Trophoblast cell (in vitro differentiated cells and primary cell): ENCODE results near the gene LANCL2.

Experiments used
- DNase-seq, 2 donors: peaks; one replicate each; pipeline ENCODE4 v3.0.0-alpha.2; 2016
- H2AFZ ChIP-seq: 2 replicates; pipeline ENCODE4 v1.6.1; 2013; ENCODE audit warnings: low read length, moderate library complexity, mild to moderate bottlenecking; ENCODE audit not compliant: insufficient read depth, poor library complexity
- H2AK5ac ChIP-seq: 2 replicates; pipeline ENCODE4 v1.6.1; 2013; ENCODE audit warnings: mild to moderate bottlenecking, low read length
- H2BK120ac ChIP-seq: 2 replicates; pipeline ENCODE4 v1.6.1; 2013; ENCODE audit warnings: low read length, mild to moderate bottlenecking, moderate library complexity; ENCODE audit not compliant: insufficient read depth, poor library complexity
- H2BK12ac ChIP-seq: 2 replicates; pipeline ENCODE4 v1.6.1; 2013; ENCODE audit warnings: mild to moderate bottlenecking, low read length, moderate library complexity
- H2BK5ac ChIP-seq: 2 replicates; pipeline ENCODE4 v1.6.1; 2013; ENCODE audit warnings: low read length, low read depth, moderate library complexity, mild to moderate bottlenecking; ENCODE audit not compliant: poor library complexity
- H3K14ac ChIP-seq: 2 replicates; pipeline ENCODE4 v1.6.1; 2013; ENCODE audit warnings: mild to moderate bottlenecking, low read length
- H3K18ac ChIP-seq: 2 replicates; pipeline ENCODE4 v1.6.1; 2013; ENCODE audit warnings: mild to moderate bottlenecking, low read length
- H3K23ac ChIP-seq: 2 replicates; pipeline ENCODE4 v1.6.1; 2013; ENCODE audit warnings: low read length
- H3K27ac ChIP-seq: 2 replicates; pipeline ENCODE4 v1.5.1; 2013; ENCODE audit warnings: low read depth, mild to moderate bottlenecking, inconsistent platforms, low read length, moderate library complexity
- H3K27me3 ChIP-seq: 2 replicates; pipeline ENCODE4 v1.6.1; 2013; ENCODE audit warnings: inconsistent platforms, mild to moderate bottlenecking, low read length, moderate library complexity; ENCODE audit not compliant: insufficient read depth
- H3K36me3 ChIP-seq, 2 experiments: 1 replicate in 1 of 2; 2 replicates in 1 of 2; pipeline ENCODE4 v1.6.1; 2013; ENCODE audit warnings: low read length in 2 of 2, mild to moderate bottlenecking in 2 of 2, moderate library complexity in 1 of 2; ENCODE audit not compliant: insufficient read depth in 2 of 2, control insufficient read depth in 1 of 2
- H3K4ac ChIP-seq: 2 replicates; pipeline ENCODE4 v1.6.1; 2013; ENCODE audit warnings: low read depth, mild to moderate bottlenecking, low read length, moderate library complexity
- H3K4me1 ChIP-seq, 2 experiments: 1 replicate in 1 of 2; 2 replicates in 1 of 2; pipeline ENCODE4 v1.6.1; 2013; ENCODE audit warnings: low read length in 2 of 2, mild to moderate bottlenecking in 2 of 2, moderate library complexity in 1 of 2; ENCODE audit not compliant: insufficient read depth in 2 of 2, control insufficient read depth in 1 of 2
- H3K4me2 ChIP-seq: 2 replicates; pipeline ENCODE4 v1.6.1; 2013; ENCODE audit warnings: inconsistent platforms, mild to moderate bottlenecking, low read length, moderate library complexity
- H3K4me3 ChIP-seq: 2 replicates; pipeline ENCODE4 v1.5.1; 2013; ENCODE audit warnings: mild to moderate bottlenecking, low read depth, low read length, inconsistent platforms
- H3K79me1 ChIP-seq: one replicate; pipeline ENCODE4 v1.6.1; 2013; ENCODE audit warnings: low read length
- H3K79me2 ChIP-seq: 2 replicates; pipeline ENCODE4 v1.6.1; 2013; ENCODE audit warnings: low read length, mild to moderate bottlenecking; ENCODE audit not compliant: control insufficient read depth, insufficient read depth, poor library complexity
- H3K9ac ChIP-seq: 2 replicates; pipeline ENCODE4 v1.6.1; 2013; ENCODE audit warnings: mild to moderate bottlenecking, low read length
- H3K9me3 ChIP-seq: 2 replicates; pipeline ENCODE4 v1.6.1; 2013; ENCODE audit warnings: low read depth, mild to moderate bottlenecking, control low read depth, inconsistent platforms, low read length; ENCODE audit not compliant: insufficient read depth
- H4K12ac ChIP-seq: 2 replicates; pipeline ENCODE4 v1.6.1; 2013; ENCODE audit warnings: low read depth, mild to moderate bottlenecking, low read length, moderate library complexity
- H4K8ac ChIP-seq: 2 replicates; pipeline ENCODE4 v1.6.1; 2013; ENCODE audit warnings: low read depth, mild to moderate bottlenecking, low read length, moderate library complexity
- H4K91ac ChIP-seq: one replicate; pipeline ENCODE4 v1.6.1; 2013; ENCODE audit warnings: low read depth, mild to moderate bottlenecking, low read length, moderate library complexity
- WGBS: extraction: QIAGEN DNeasy Blood & Tissue Kit; methylation state at CpG from one replicate; pipeline ENCODE4 v1.1.7; 2013; ENCODE audit warnings: missing lambda C conversion rate; ENCODE audit not compliant: insufficient read length, insufficient coverage; ENCODE audit errors: extremely low coverage; 5-methylcytosine and 5-hydroxymethylcytosine counted together

LANCL2 gene

GRCh38 chr7:55423891-55424290, 58.8 kb downstream of the LANCL2 start:
- Histone ChIP-seq H3K4me2 (no peak overlapping the region), H3K79me1 (no peaks in the 10 kb centered on the region), H3K14ac (no peak overlapping the region), H2BK120ac (no peak overlapping the region), H2AFZ (no peak overlapping the region), H3K27me3 (no peaks in the 10 kb centered on the region), H4K91ac (no peak overlapping the region), H3K23ac (no peak overlapping the region), H4K12ac (no peak overlapping the region), H3K18ac (no peak overlapping the region), H2BK5ac (no peak overlapping the region), H3K9ac (no peak overlapping the region), H3K27ac (no peak overlapping the region), H2AK5ac (no peak overlapping the region), H2BK12ac (no peak overlapping the region), H3K4me3 (no peak overlapping the region), H3K9me3 (no peaks in the 10 kb centered on the region), H3K4ac (no peak overlapping the region), H4K8ac (no peak overlapping the region), H3K36me3 (peaks cover 0 to 5% of the 10 kb centered on the region in 2 experiments), H3K4me1 (peaks cover 2 to 5% of the 10 kb centered on the region in 2 experiments), H3K79me2 (no peaks in the 10 kb centered on the region)
- DNase-seq: no peak
- WGBS: no CpG with 5 or more reads among the region's 5 CpGs

GRCh38 chr7:55425141-55425752, 60.1 kb downstream of the LANCL2 start:
- Histone ChIP-seq H3K9me3 (no peaks in the 10 kb centered on the region), H3K4ac (no peak overlapping the region), H3K79me2 (no peaks in the 10 kb centered on the region), H2AK5ac (no peak overlapping the region), H3K4me2 (no peak overlapping the region), H4K91ac (no peak overlapping the region), H3K79me1 (no peaks in the 10 kb centered on the region), H3K9ac (no peak overlapping the region), H4K12ac (no peak overlapping the region), H4K8ac (no peak overlapping the region), H3K27ac (no peak overlapping the region), H2BK5ac (no peak overlapping the region), H3K27me3 (no peaks in the 10 kb centered on the region), H2AFZ (no peak overlapping the region), H3K4me1 (peaks cover 2 to 5% of the 10 kb centered on the region in 2 experiments), H2BK12ac (no peak overlapping the region), H3K36me3 (peaks cover 0 to 5% of the 10 kb centered on the region in 2 experiments), H3K23ac (no peak overlapping the region), H3K4me3 (no peak overlapping the region), H3K14ac (no peak overlapping the region), H3K18ac (no peak overlapping the region), H2BK120ac (no peak overlapping the region)
- no CpG with 5 or more reads among the region's 11 CpGs for WGBS
- no peak for DNase-seq

- Histone ChIP-seq H3K9ac (no peak overlapping the region), H3K4me1 (peaks cover 2 to 5% of the 10 kb centered on the region in 2 experiments), H4K8ac (no peak overlapping the region), H2AK5ac (no peak overlapping the region), H3K4ac (no peak overlapping the region), H2BK5ac (no peak overlapping the region), H3K27ac (no peak overlapping the region), H2AFZ (no peak overlapping the region), H2BK12ac (no peak overlapping the region), H3K36me3 (peaks cover 0 to 5% of the 10 kb centered on the region in 2 experiments), H2BK120ac (no peak overlapping the region), H3K4me2 (no peak overlapping the region), H3K79me1 (no peaks in the 10 kb centered on the region), H3K27me3 (no peaks in the 10 kb centered on the region), H3K14ac (no peak overlapping the region), H3K18ac (no peak overlapping the region), H3K23ac (no peak overlapping the region), H4K12ac (no peak overlapping the region), H3K4me3 (no peak overlapping the region), H3K79me2 (no peaks in the 10 kb centered on the region), H4K91ac (no peak overlapping the region), H3K9me3 (no peaks in the 10 kb centered on the region)
- no CpG with 5 or more reads among the region's 12 CpGs for WGBS
- DNase-seq: no peak
These were observed 61.5 kb downstream of the LANCL2 start for GRCh38 chr7:55426676-55427075.

- Histone ChIP-seq H3K9me3 (no peaks in the 10 kb centered on the region), H3K27ac (no peak overlapping the region), H3K9ac (no peak overlapping the region), H3K79me1 (no peaks in the 10 kb centered on the region), H2BK120ac (no peak overlapping the region), H3K4me3 (no peak overlapping the region), H2AK5ac (no peak overlapping the region), H3K18ac (no peak overlapping the region), H3K4me2 (no peak overlapping the region), H3K4ac (no peak overlapping the region), H2BK5ac (no peak overlapping the region), H3K27me3 (no peaks in the 10 kb centered on the region), H3K36me3 (peaks cover 0 to 5% of the 10 kb centered on the region in 2 experiments), H3K14ac (no peak overlapping the region), H4K12ac (no peak overlapping the region), H3K79me2 (no peaks in the 10 kb centered on the region), H4K91ac (no peak overlapping the region), H2BK12ac (no peak overlapping the region), H4K8ac (no peak overlapping the region), H2AFZ (no peak overlapping the region), H3K4me1 (peaks cover 2 to 5% of the 10 kb centered on the region in 2 experiments), H3K23ac (no peak overlapping the region)
- WGBS: no CpG with 5 or more reads among the region's 4 CpGs
- DNase-seq: no peak
These were observed 62.2 kb downstream of the LANCL2 start for GRCh38 chr7:55427342-55427741.
